Measurements from ENCODE around the gene WDR55. TPM values are rescaled to one million over a fixed set of nuclear protein-coding genes. Genes with fewer than 3 reads are reported as not detected.
"Not testable (repeated sequence)": the region's sequence is repeated elsewhere in the genome, so short reads cannot be mapped to it uniquely, and the experiment has no call there.

WDR55 gene, protein sequence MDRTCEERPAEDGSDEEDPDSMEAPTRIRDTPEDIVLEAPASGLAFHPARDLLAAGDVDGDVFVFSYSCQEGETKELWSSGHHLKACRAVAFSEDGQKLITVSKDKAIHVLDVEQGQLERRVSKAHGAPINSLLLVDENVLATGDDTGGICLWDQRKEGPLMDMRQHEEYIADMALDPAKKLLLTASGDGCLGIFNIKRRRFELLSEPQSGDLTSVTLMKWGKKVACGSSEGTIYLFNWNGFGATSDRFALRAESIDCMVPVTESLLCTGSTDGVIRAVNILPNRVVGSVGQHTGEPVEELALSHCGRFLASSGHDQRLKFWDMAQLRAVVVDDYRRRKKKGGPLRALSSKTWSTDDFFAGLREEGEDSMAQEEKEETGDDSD
- 14.1 TPM for polyA plus RNA-seq (2013)

DNA sequence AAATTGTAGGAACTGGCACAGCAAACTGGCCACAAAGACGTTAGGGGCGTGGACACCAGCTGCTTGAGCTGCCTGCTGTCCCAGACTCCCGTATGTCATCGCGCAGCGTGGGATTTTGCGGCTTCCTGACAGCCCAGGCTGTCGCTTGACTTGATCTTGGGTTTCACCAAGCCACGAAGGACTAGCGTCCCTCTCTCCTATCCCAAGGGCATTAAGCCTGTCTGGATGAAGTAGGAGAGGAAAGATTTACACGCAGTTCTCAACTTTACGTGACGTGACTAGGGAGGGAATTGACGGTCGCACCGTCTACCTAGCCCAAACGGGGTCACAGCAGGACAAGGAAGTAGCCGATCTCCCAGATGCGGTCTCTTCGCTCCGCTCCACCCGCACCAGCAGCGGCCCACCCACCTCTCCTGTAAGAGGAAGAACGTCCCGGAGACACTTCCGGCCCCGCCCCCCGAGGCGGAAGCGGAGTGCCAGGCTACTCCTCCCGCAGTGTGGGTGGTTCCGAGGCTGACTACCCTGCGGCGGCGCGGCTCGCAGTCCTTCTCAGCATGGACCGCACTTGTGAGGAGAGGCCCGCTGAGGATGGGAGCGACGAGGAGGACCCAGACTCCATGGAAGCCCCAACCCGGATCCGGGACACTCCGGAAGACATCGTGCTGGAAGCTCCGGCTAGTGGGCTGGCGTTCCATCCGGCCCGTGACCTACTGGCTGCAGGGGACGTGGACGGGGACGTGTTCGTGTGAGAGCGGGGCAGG, at the start of gene WDR55:
TSS of gene WDR55 (plus strand) at position 546 of the 761 bp plus-strand sequence. CDS start at position 555, 9 bp downstream.
- ChIA-PET CTCF (interaction anchor here (0.6 to 1.6 kb wide), 6 partner anchors 9 to 421 kb away, joined by 3 to 5 read pairs (median 3); partner anchors contain the start of genes IK and NDUFA2), POLR2A (interaction anchor here (1.0 to 2.0 kb wide), 2 partner anchors 17 to 118 kb away, joined by 3 to 10 read pairs; partner anchors contain the start of genes IK and NDUFA2)
- Histone ChIP-seq H3K27me3 (replicated peaks in 2 of 5; ENCODE audit: control insufficient read depth in 4 of 5, insufficient read depth in 5 of 5, low read length in 4 of 5) (no peaks in the 10 kb centered on the region), H3K36me3 (ENCODE audit: control insufficient read depth in 4 of 4, insufficient read depth in 4 of 4, low read length in 3 of 4) (peaks cover 23 to 63% (median 45%) of the 10 kb centered on the region in 4 experiments), H3K9me3 (ENCODE audit: control extremely low read depth in 1 of 5, control insufficient read depth in 4 of 5, insufficient read depth in 2 of 5, low read depth in 1 of 5, low read length in 4 of 5) (no peaks in the 10 kb centered on the region), H3K4me3 (ENCODE audit: control insufficient read depth in 1 of 7, extremely low read depth in 1 of 7, insufficient read depth in 4 of 7, low read depth in 2 of 7, low read length in 6 of 7) (peak within 1 kb of the TSS; percentile 77 to 97 (median 84)), H3K27ac (ENCODE audit: insufficient read depth in 1 of 2, low read depth in 1 of 2, low read length in 2 of 2, poor library complexity in 1 of 2, severe bottlenecking in 2 of 2) (peak within 1 kb of the TSS; percentile 67 to 93), H3K4me1 (ENCODE audit: control extremely low read depth in 1 of 4, control insufficient read depth in 4 of 4, insufficient read depth in 4 of 4, low read length in 3 of 4) (peaks cover 0 to 13% (median 9%) of the 10 kb centered on the region in 4 experiments)
- 0% methylated on average over 27 of the region's 54 CpGs for WGBS (ENCODE audit: insufficient coverage)
- DNase-seq = peak; percentile 95 to 97 (median 95)

GRCh38 chr5:140622301-140622700, 42.4 kb upstream of the WDR55 start:
- CTCF ChIA-PET = interaction anchor here (1.1 kb wide), 2 partner anchors 10 to 74 kb away, joined by 3 to 6 read pairs; partner anchors contain the start of gene CD14
- Histone ChIP-seq H3K9me3 (ENCODE audit: control extremely low read depth in 1 of 5, control insufficient read depth in 4 of 5, insufficient read depth in 2 of 5, low read depth in 1 of 5, low read length in 4 of 5) (peaks cover 0 to 14% (median 2%) of the 10 kb centered on the region in 5 experiments), H3K36me3 (ENCODE audit: control insufficient read depth in 4 of 4, insufficient read depth in 4 of 4, low read length in 3 of 4) (no peaks in the 10 kb centered on the region), H3K4me3 (ENCODE audit: control insufficient read depth in 1 of 7, extremely low read depth in 1 of 7, insufficient read depth in 4 of 7, low read depth in 2 of 7, low read length in 6 of 7) (no peak overlapping the region), H3K27ac (ENCODE audit: insufficient read depth in 1 of 2, low read depth in 1 of 2, low read length in 2 of 2, poor library complexity in 1 of 2, severe bottlenecking in 2 of 2) (no peak overlapping the region), H3K27me3 (replicated peaks in 2 of 5; ENCODE audit: control insufficient read depth in 4 of 5, insufficient read depth in 5 of 5, low read length in 4 of 5) (peaks cover 0 to 41% (median 16%) of the 10 kb centered on the region in 5 experiments), H3K4me1 (ENCODE audit: control extremely low read depth in 1 of 4, control insufficient read depth in 4 of 4, insufficient read depth in 4 of 4, low read length in 3 of 4) (no peaks in the 10 kb centered on the region)
- DNase-seq = no peak
- POLR2A ChIA-PET = no interaction called here
- WGBS (ENCODE audit: insufficient coverage) = 100% methylated on average over 1 of the region's 3 CpGs

GRCh38 chr5:140623061-140623460, 41.6 kb upstream of the WDR55 start:
- H3K4me1 ChIP-seq (ENCODE audit: control extremely low read depth in 1 of 4, control insufficient read depth in 4 of 4, insufficient read depth in 4 of 4, low read length in 3 of 4); DNase-seq; POLR2A ChIA-PET; H3K27ac ChIP-seq (ENCODE audit: insufficient read depth in 1 of 2, low read depth in 1 of 2, low read length in 2 of 2, poor library complexity in 1 of 2, severe bottlenecking in 2 of 2); H3K36me3 ChIP-seq (ENCODE audit: control insufficient read depth in 4 of 4, insufficient read depth in 4 of 4, low read length in 3 of 4); H3K4me3 ChIP-seq (ENCODE audit: control insufficient read depth in 1 of 7, extremely low read depth in 1 of 7, insufficient read depth in 4 of 7, low read depth in 2 of 7, low read length in 6 of 7): not testable (repeated sequence)
- H3K27me3 ChIP-seq (replicated peaks in 2 of 5; ENCODE audit: control insufficient read depth in 4 of 5, insufficient read depth in 5 of 5, low read length in 4 of 5) = peaks cover 0 to 35% (median 11%) of the 10 kb centered on the region in 5 experiments
- H3K9me3 ChIP-seq (ENCODE audit: control extremely low read depth in 1 of 5, control insufficient read depth in 4 of 5, insufficient read depth in 2 of 5, low read depth in 1 of 5, low read length in 4 of 5) = peaks cover 0 to 18% (median 2%) of the 10 kb centered on the region in 5 experiments
- CTCF ChIA-PET = interaction anchor here (0.5 to 1.1 kb wide), 2 partner anchors 10 to 79 kb away, joined by 3 to 6 read pairs; partner anchors contain the start of gene CD14

GRCh38 chr5:140624886-140625285, 39.8 kb upstream of the WDR55 start:
- H3K4me3 ChIP-seq (ENCODE audit: control insufficient read depth in 1 of 7, extremely low read depth in 1 of 7, insufficient read depth in 4 of 7, low read depth in 2 of 7, low read length in 6 of 7); DNase-seq; POLR2A ChIA-PET; H3K36me3 ChIP-seq (ENCODE audit: control insufficient read depth in 4 of 4, insufficient read depth in 4 of 4, low read length in 3 of 4); H3K4me1 ChIP-seq (ENCODE audit: control extremely low read depth in 1 of 4, control insufficient read depth in 4 of 4, insufficient read depth in 4 of 4, low read length in 3 of 4); H3K27ac ChIP-seq (ENCODE audit: insufficient read depth in 1 of 2, low read depth in 1 of 2, low read length in 2 of 2, poor library complexity in 1 of 2, severe bottlenecking in 2 of 2): not testable (repeated sequence)
- CTCF ChIA-PET = interaction anchor here (1.0 to 1.2 kb wide), 3 partner anchors 9 to 50 kb away, joined by 3 read pairs; no protein-coding TSS in a partner anchor
- Histone ChIP-seq H3K9me3 (ENCODE audit: control extremely low read depth in 1 of 5, control insufficient read depth in 4 of 5, insufficient read depth in 2 of 5, low read depth in 1 of 5, low read length in 4 of 5) (peaks cover 1 to 23% (median 5%) of the 10 kb centered on the region in 5 experiments), H3K27me3 (replicated peaks in 2 of 5; ENCODE audit: control insufficient read depth in 4 of 5, insufficient read depth in 5 of 5, low read length in 4 of 5) (peaks cover 0 to 34% (median 7%) of the 10 kb centered on the region in 5 experiments)
- 97% methylated on average over 8 of the region's 10 CpGs for WGBS (ENCODE audit: insufficient coverage)

DNA sequence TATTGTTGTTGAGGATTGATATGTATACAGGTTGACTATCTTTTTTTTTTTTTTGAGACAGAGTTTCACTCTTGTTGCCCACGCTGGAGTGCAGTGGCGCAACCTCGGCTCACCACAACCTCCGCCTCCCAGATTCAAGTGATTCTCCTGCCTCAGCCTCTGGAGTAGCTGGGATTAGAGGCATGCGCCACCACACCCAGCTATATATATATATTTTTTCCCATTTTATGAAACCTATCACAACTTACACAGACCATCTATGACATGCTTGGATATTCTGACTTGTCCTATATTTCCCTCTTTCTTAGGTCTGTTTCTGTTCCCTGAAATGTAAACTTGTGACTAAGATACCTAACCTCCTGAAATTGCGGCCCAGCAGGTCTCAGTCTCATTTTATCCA, 36.7 kb upstream of the WDR55 start:
- Histone ChIP-seq H3K36me3 (ENCODE audit: control insufficient read depth in 4 of 4, insufficient read depth in 4 of 4, low read length in 3 of 4) (no peaks in the 10 kb centered on the region), H3K27me3 (replicated peaks in 2 of 5; ENCODE audit: control insufficient read depth in 4 of 5, insufficient read depth in 5 of 5, low read length in 4 of 5) (peaks cover 0 to 40% (median 24%) of the 10 kb centered on the region in 5 experiments), H3K27ac (ENCODE audit: insufficient read depth in 1 of 2, low read depth in 1 of 2, low read length in 2 of 2, poor library complexity in 1 of 2, severe bottlenecking in 2 of 2) (no peak overlapping the region), H3K9me3 (ENCODE audit: control extremely low read depth in 1 of 5, control insufficient read depth in 4 of 5, insufficient read depth in 2 of 5, low read depth in 1 of 5, low read length in 4 of 5) (peaks cover 0 to 16% (median 5%) of the 10 kb centered on the region in 5 experiments), H3K4me1 (ENCODE audit: control extremely low read depth in 1 of 4, control insufficient read depth in 4 of 4, insufficient read depth in 4 of 4, low read length in 3 of 4) (peaks cover 0 to 15% (median 14%) of the 10 kb centered on the region in 4 experiments), H3K4me3 (ENCODE audit: control insufficient read depth in 1 of 7, extremely low read depth in 1 of 7, insufficient read depth in 4 of 7, low read depth in 2 of 7, low read length in 6 of 7) (no peak overlapping the region)
- CTCF ChIA-PET = interaction anchor here (1.8 kb wide), 1 partner anchor 80 kb away, joined by 4 read pairs; the partner anchor contains the start of gene EIF4EBP3
- DNase-seq = no peak
- POLR2A ChIA-PET = no interaction called here
- 96% methylated on average over 4 of the region's 6 CpGs for WGBS (ENCODE audit: insufficient coverage)

DNA sequence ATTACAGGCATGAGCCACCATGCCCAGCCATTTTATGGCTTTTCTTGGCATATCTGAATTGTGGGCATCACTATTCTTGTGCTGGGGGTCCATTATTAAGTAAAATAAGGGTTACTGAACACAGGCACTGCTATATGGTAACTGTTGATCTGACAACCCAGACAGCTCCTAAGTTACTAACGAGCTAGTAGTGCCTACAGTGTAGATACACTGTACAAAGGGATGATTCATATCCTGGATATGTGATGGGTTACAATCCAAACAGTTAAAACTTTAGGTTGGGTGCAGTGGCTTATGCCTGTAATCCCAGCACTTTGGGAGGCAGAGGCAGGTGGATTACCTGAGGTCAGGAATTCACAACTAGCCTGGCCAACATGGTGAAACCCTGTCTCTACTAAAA, 36.0 kb upstream of the WDR55 start:
- Histone ChIP-seq H3K4me1 (ENCODE audit: control extremely low read depth in 1 of 4, control insufficient read depth in 4 of 4, insufficient read depth in 4 of 4, low read length in 3 of 4) (peaks cover 0 to 22% (median 17%) of the 10 kb centered on the region in 4 experiments), H3K9me3 (ENCODE audit: control extremely low read depth in 1 of 5, control insufficient read depth in 4 of 5, insufficient read depth in 2 of 5, low read depth in 1 of 5, low read length in 4 of 5) (peaks cover 0 to 16% (median 5%) of the 10 kb centered on the region in 5 experiments), H3K4me3 (ENCODE audit: control insufficient read depth in 1 of 7, extremely low read depth in 1 of 7, insufficient read depth in 4 of 7, low read depth in 2 of 7, low read length in 6 of 7) (no peak overlapping the region), H3K36me3 (ENCODE audit: control insufficient read depth in 4 of 4, insufficient read depth in 4 of 4, low read length in 3 of 4) (no peaks in the 10 kb centered on the region), H3K27me3 (replicated peaks in 2 of 5; ENCODE audit: control insufficient read depth in 4 of 5, insufficient read depth in 5 of 5, low read length in 4 of 5) (peaks cover 0 to 47% (median 30%) of the 10 kb centered on the region in 5 experiments), H3K27ac (ENCODE audit: insufficient read depth in 1 of 2, low read depth in 1 of 2, low read length in 2 of 2, poor library complexity in 1 of 2, severe bottlenecking in 2 of 2) (no peak overlapping the region)
- WGBS (ENCODE audit: insufficient coverage) = 89% methylated on average over 1 of the region's 1 CpG
- no peak for DNase-seq
- CTCF ChIA-PET = no interaction called here
- POLR2A ChIA-PET = no interaction called here

All from common myeloid progenitor, CD34-positive (primary cell).